ENCODE data around the gene CAPZA1.

Gene CAPZA1

DNA sequence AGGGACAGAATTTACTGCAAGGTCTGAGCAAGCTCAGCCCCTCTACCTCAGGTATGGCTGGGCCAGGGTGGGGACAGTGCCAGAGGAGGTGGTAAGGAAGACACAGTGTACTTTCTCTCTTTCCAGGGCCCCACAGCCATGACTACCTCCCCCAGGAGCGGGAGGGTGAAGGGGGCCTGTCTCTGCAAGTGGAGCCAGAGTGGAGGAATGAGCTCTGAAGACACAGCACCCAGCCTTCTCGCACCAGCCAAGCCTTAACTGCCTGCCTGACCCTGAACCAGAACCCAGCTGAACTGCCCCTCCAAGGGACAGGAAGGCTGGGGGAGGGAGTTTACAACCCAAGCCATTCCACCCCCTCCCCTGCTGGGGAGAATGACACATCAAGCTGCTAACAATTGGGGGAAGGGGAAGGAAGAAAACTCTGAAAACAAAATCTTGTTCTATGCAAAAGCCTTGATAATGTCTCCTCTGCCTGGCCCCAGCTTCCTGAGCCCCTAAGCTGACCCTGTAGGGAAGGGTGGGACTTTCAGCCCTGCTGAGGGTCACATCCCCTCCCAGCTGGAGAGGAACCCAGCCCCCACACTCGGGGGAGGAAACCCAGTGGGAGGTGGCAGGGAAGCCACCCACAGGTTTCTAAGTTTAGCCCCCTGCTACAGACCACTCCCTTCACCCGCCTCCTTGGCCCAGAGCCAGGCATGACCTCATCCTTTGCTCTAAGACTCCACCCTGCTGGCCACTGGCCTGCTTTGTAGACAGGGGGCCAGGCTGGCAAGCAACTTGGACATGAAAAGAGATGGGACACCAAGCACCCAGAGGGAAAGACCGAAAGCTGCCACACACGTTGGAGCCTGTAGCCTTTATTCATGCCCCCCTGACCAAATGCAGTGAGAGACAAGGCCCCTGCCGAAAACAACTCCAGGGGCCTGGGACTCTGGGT, 80.9 kb downstream of the CAPZA1 start (continued):
- TF ChIP-seq ZNF548 (tag by site-specific recombination; IDR thresholded peaks at IDR 0.05) (no peak), ZNF654 (tag by site-specific recombination; IDR thresholded peaks at IDR 0.05; ENCODE audit: low read depth) (no peak), ZBTB21 (tag by site-specific recombination; IDR thresholded peaks at IDR 0.05) (peak; percentile 55), HOXA7 (CRISPR knock-in tag; IDR thresholded peaks at IDR 0.05; ENCODE audit: borderline replicate concordance) (no peak), ZNF664 (tag by site-specific recombination; IDR thresholded peaks at IDR 0.05) (no peak), ZNF624 (tag by site-specific recombination; IDR thresholded peaks at IDR 0.05) (no peak), ZNF146 (tag by site-specific recombination; IDR thresholded peaks at IDR 0.05) (no peak), ZNF112 (tag by site-specific recombination; IDR thresholded peaks at IDR 0.05) (no peak), HOXC10 (CRISPR knock-in tag; IDR thresholded peaks at IDR 0.05) (no peak), ZSCAN16 (tag by site-specific recombination; IDR thresholded peaks at IDR 0.05) (no peak), ZNF558 (tag by site-specific recombination; IDR thresholded peaks at IDR 0.05) (peak; percentile 73; the same call in 1 of the 2 replicates), ZNF114 (tag by site-specific recombination; IDR thresholded peaks at IDR 0.05) (no peak), ZNF529 (tag by site-specific recombination; IDR thresholded peaks at IDR 0.05; ENCODE audit: insufficient replicate concordance) (no peak), ZNF623 (tag by site-specific recombination; IDR thresholded peaks at IDR 0.05) (no peak), ZNF221 (tag by site-specific recombination; IDR thresholded peaks at IDR 0.05; ENCODE audit: borderline replicate concordance) (no peak), ZNF223 (tag by site-specific recombination; IDR thresholded peaks at IDR 0.05) (no peak), ZNF530 (tag by site-specific recombination; IDR thresholded peaks at IDR 0.05; ENCODE audit: low read depth) (no peak), ZFHX2 (tag by site-specific recombination; conservative IDR thresholded peaks at IDR 0.05) (peak; percentile 99), ZBTB20 (tag by site-specific recombination; IDR thresholded peaks at IDR 0.05) (peak; percentile 79; the same call in 1 of the 2 replicates)
- TF ChIP-seq, protein P1, sequence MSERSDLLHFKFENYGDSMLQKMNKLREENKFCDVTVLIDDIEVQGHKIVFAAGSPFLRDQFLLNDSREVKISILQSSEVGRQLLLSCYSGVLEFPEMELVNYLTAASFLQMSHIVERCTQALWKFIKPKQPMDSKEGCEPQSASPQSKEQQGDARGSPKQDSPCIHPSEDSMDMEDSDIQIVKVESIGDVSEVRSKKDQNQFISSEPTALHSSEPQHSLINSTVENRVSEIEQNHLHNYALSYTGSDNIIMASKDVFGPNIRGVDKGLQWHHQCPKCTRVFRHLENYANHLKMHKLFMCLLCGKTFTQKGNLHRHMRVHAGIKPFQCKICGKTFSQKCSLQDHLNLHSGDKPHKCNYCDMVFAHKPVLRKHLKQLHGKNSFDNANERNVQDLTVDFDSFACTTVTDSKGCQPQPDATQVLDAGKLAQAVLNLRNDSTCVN (tag by site-specific recombination; optimal IDR thresholded peaks at IDR 0.05), result peak; percentile 9
- TF ChIP-seq, protein P2, sequence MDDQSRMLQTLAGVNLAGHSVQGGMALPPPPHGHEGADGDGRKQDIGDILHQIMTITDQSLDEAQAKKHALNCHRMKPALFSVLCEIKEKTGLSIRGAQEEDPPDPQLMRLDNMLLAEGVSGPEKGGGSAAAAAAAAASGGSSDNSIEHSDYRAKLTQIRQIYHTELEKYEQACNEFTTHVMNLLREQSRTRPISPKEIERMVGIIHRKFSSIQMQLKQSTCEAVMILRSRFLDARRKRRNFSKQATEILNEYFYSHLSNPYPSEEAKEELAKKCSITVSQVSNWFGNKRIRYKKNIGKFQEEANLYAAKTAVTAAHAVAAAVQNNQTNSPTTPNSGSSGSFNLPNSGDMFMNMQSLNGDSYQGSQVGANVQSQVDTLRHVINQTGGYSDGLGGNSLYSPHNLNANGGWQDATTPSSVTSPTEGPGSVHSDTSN (CRISPR knock-in tag; IDR thresholded peaks at IDR 0.05), result no peak
- TF ChIP-seq, protein P3, sequence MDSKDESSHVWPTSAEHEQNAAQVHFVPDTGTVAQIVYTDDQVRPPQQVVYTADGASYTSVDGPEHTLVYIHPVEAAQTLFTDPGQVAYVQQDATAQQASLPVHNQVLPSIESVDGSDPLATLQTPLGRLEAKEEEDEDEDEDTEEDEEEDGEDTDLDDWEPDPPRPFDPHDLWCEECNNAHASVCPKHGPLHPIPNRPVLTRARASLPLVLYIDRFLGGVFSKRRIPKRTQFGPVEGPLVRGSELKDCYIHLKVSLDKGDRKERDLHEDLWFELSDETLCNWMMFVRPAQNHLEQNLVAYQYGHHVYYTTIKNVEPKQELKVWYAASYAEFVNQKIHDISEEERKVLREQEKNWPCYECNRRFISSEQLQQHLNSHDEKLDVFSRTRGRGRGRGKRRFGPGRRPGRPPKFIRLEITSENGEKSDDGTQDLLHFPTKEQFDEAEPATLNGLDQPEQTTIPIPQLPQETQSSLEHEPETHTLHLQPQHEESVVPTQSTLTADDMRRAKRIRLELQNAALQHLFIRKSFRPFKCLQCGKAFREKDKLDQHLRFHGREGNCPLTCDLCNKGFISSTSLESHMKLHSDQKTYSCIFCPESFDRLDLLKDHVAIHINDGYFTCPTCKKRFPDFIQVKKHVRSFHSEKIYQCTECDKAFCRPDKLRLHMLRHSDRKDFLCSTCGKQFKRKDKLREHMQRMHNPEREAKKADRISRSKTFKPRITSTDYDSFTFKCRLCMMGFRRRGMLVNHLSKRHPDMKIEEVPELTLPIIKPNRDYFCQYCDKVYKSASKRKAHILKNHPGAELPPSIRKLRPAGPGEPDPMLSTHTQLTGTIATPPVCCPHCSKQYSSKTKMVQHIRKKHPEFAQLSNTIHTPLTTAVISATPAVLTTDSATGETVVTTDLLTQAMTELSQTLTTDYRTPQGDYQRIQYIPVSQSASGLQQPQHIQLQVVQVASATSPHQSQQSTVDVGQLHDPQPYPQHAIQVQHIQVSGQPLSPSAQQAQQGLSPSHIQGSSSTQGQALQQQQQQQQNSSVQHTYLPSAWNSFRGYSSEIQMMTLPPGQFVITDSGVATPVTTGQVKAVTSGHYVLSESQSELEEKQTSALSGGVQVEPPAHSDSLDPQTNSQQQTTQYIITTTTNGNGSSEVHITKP (tag by site-specific recombination; IDR thresholded peaks at IDR 0.05), result peak; percentile 89
- TF ChIP-seq, protein P4, sequence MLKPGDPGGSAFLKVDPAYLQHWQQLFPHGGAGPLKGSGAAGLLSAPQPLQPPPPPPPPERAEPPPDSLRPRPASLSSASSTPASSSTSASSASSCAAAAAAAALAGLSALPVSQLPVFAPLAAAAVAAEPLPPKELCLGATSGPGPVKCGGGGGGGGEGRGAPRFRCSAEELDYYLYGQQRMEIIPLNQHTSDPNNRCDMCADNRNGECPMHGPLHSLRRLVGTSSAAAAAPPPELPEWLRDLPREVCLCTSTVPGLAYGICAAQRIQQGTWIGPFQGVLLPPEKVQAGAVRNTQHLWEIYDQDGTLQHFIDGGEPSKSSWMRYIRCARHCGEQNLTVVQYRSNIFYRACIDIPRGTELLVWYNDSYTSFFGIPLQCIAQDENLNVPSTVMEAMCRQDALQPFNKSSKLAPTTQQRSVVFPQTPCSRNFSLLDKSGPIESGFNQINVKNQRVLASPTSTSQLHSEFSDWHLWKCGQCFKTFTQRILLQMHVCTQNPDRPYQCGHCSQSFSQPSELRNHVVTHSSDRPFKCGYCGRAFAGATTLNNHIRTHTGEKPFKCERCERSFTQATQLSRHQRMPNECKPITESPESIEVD (tag by site-specific recombination; IDR thresholded peaks at IDR 0.05), result peak; percentile 80
- TF ChIP-seq, protein P5, sequence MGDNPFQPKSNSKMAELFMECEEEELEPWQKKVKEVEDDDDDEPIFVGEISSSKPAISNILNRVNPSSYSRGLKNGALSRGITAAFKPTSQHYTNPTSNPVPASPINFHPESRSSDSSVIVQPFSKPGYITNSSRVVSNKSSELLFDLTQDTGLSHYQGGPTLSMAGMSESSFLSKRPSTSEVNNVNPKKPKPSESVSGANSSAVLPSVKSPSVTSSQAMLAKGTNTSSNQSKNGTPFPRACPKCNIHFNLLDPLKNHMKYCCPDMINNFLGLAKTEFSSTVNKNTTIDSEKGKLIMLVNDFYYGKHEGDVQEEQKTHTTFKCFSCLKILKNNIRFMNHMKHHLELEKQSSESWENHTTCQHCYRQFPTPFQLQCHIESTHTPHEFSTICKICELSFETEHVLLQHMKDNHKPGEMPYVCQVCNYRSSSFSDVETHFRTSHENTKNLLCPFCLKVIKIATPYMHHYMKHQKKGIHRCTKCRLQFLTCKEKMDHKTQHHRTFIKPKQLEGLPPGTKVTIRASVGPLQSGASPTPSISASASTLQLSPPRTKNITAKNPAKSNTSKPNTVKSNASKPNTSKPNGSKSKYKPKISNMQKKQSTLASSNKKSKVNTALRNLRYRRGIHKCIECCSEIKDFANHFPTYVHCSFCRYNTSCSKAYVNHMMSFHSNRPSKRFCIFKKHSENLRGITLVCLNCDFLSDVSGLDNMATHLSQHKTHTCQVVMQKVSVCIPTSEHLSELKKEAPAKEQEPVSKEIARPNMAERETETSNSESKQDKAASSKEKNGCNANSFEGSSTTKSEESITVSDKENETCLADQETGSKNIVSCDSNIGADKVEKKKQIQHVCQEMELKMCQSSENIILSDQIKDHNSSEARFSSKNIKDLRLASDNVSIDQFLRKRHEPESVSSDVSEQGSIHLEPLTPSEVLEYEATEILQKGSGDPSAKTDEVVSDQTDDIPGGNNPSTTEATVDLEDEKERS (tag by site-specific recombination; IDR thresholded peaks at IDR 0.05), result no peak
- TF ChIP-seq, protein P6, sequence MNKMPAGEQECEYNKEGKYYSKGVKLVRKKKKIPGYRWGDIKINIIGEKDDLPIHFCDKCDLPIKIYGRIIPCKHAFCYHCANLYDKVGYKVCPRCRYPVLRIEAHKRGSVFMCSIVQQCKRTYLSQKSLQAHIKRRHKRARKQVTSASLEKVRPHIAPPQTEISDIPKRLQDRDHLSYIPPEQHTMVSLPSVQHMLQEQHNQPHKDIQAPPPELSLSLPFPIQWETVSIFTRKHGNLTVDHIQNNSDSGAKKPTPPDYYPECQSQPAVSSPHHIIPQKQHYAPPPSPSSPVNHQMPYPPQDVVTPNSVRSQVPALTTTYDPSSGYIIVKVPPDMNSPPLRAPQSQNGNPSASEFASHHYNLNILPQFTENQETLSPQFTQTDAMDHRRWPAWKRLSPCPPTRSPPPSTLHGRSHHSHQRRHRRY (tag by site-specific recombination; IDR thresholded peaks at IDR 0.05), result no peak

Measured in HEK293 (cell line).